GM19099 (cell line): ENCODE results near the gene THBS4.

Source experiments
- POLR2A ChIP-seq: IDR thresholded peaks from 3 replicates; pipeline ENCODE4 v1.6.1; 2011; ENCODE audit warnings: low read depth; ENCODE audit not compliant: insufficient read length; ENCODE audit errors: extremely low read depth

Gene THBS4

GRCh38 chr5:80083101-80083890 lies 48.1 kb downstream of the THBS4 start:
- TF ChIP-seq POLR2A: no peak

- TF ChIP-seq POLR2A: no peak
Observed at GRCh38 chr5:80090884-80091166, 55.7 kb downstream of the THBS4 start.

- no peak for TF ChIP-seq POLR2A
Observed at GRCh38 chr5:80092486-80093107, 57.4 kb downstream of the THBS4 start.

GRCh38 chr5:80093796-80094195 lies 58.6 kb downstream of the THBS4 start:
- no peak for TF ChIP-seq POLR2A

GRCh38 chr5:80094236-80094738 lies 59.1 kb downstream of the THBS4 start:
- no peak for TF ChIP-seq POLR2A

- no peak for TF ChIP-seq POLR2A
Observed at GRCh38 chr5:80097451-80097850, 62.3 kb downstream of the THBS4 start.

- TF ChIP-seq POLR2A: no peak
Observed at GRCh38 chr5:80101993-80102392, 66.8 kb downstream of the THBS4 start.

- TF ChIP-seq POLR2A: no peak
Observed at GRCh38 chr5:80103371-80103770, 68.2 kb downstream of the THBS4 start.

- TF ChIP-seq POLR2A: no peak
Observed at GRCh38 chr5:80105698-80106439, 70.7 kb downstream of the THBS4 start.

- TF ChIP-seq POLR2A: no peak
Observed at GRCh38 chr5:80106916-80107315, 71.8 kb downstream of the THBS4 start.

GRCh38 chr5:80109646-80110478 lies 74.7 kb downstream of the THBS4 start:
- no peak for TF ChIP-seq POLR2A

GRCh38 chr5:80114860-80115259 lies 79.7 kb downstream of the THBS4 start:
- TF ChIP-seq POLR2A: no peak

- TF ChIP-seq POLR2A: no peak
Observed at GRCh38 chr5:80116000-80116399, 80.9 kb downstream of the THBS4 start.

- TF ChIP-seq POLR2A: no peak
Observed at GRCh38 chr5:80116465-80116864, 81.3 kb downstream of the THBS4 start.

GRCh38 chr5:80117446-80117845 lies 82.3 kb downstream of the THBS4 start:
- TF ChIP-seq POLR2A: no peak

- TF ChIP-seq POLR2A: no peak
Observed at GRCh38 chr5:80119372-80119771, 84.2 kb downstream of the THBS4 start.

- TF ChIP-seq POLR2A: no peak
Observed at GRCh38 chr5:80122579-80122978, 87.4 kb downstream of the THBS4 start.
